Nucleus accumbens (tissue), 56 donors: Measurements from ENCODE around the gene FLOT1.
"Not testable (repeated sequence)": the region's sequence is repeated elsewhere in the genome, so short reads cannot be mapped to it uniquely, and the experiment has no call there.

Source experiments
- DNase-seq, 56 donors: peaks; one replicate each; lab custom pipeline; 2025; lab: John Stamatoyannopoulos, UW

The FLOT1 gene

DNA sequence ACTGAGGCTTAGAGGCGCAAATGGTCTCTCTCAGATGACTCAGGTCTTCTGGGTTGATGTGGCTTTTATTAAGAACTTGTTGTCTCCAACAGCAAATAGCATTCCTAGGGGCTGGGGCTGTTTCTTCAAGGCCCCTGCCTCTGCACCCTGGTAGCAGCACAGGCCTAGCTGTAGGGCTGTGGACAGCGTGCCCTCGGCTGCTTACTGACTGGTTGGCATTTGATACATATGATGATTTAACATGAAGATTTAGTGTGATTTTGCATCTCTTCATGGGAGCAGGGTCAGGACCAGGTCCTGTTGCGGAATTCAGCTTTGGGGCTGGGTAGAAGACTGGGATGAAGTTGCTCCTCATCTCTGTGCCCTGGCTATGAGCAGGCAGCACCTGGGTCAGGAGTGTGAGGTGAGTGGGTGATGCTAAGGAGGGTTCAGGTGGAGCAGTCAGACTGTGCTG is 26.2 kb upstream of the FLOT1 start:
- peak in 1 of 56 donors; percentile 38 for DNase-seq

DNA sequence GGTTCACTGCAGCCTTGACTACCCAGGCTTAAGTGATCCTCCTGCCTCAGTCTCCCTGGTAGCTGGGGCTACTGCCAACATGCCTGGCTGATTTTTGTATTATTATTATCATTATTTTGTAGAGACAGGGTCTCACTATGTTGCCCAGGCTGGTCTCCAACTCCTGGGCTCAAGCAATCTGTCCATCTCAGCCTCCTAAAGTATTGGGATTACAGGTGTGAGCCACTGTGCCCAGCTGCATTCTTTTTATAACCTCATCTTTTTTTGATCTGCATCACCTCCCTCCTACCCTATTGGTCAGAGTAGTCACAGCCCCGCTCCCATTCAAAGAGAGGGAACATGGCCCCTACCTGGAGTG is 25.4 kb upstream of the FLOT1 start:
- DNase-seq: no peak

DNA sequence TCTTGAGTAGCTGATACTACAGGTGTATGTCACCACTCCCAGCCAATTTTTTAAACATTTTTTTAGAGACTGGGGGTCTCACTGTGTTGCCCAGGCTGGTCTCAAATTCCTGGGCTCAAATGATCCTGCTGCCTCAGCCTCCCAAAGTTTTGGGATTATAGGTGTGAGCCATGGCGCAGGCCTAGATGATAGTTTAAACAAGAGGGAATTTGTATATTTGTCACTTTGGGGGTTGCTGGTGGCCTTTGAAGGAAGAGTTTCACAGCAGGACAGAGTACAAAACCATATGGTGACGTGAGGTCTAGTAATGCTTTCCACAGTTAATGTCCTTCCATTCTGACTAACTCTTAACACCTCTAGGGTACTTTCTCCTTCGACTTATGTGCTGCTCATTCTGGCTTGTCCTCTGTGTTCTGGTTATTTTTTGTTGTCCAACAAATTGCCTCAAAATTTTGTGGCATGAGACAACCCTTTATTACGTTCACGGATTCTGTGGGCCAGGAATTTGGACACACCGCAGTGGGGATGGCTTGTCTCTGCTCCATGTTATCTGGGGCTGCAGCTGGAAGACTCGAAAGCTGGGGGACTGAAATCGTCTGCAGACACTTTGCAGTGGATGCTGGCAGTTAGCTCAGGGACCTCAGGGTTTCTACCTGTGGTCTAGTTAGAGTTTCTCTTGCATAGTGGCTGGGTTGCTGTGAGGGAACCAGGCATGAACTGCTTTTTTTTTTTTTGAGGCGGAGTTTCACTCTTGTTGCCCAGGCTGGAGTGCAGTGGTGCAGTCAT is 24.9 kb upstream of the FLOT1 start:
- DNase-seq: no peak

DNA sequence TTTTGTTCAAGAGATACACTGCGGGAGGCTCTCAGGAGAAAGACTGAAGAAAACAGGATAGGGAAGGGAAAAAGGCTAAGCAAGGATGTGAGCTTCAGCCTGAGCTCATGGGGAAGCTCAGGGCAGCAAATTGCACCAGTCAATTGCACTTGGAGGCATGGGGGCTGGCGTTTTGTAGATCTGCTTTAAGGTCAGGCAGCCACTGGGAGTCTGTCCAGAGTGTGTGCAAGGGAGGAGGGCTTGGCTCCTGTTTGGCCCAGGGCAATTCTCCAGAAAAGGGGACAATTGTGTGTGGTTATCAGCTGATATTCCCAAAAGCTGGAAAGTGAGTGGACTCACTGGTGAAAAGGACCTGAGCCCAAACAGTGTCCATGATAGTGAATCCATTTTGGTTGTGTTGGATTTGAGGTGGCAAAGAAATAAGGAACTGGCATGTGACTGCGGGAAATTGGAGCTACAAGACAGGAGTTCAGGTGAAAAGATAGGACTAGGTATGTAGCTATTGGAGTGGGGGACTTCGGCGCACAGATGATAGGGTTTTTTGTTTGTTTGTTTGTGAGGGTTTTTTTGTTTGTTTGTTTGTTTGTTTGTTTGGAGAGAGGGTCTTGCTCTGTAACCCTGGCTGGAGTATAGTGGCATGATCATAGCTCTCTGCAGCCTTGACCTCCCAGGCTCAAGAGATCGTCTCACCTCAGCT is 24.1 kb upstream of the FLOT1 start:
- DNase-seq: no peak

DNA sequence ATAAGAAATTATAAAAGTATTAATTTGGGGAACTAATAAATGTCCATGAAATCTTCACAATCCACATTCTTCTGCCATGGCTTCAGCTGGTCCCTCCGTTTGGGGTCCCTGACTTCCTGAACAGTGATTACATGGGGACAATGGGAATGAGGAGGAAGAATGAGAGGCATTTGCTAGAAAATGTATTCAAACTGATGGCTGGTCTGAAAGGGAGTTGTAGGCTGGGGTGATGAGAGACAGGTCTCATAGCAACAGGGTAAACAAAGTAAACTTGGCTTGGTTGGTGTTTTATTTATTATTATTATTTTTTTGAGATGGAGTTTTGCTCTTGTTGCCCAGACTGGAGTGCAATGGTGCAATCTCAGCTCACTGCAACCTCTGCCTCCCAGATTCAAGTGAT is 23.0 kb upstream of the FLOT1 start:
- not testable (repeated sequence) for DNase-seq

DNA sequence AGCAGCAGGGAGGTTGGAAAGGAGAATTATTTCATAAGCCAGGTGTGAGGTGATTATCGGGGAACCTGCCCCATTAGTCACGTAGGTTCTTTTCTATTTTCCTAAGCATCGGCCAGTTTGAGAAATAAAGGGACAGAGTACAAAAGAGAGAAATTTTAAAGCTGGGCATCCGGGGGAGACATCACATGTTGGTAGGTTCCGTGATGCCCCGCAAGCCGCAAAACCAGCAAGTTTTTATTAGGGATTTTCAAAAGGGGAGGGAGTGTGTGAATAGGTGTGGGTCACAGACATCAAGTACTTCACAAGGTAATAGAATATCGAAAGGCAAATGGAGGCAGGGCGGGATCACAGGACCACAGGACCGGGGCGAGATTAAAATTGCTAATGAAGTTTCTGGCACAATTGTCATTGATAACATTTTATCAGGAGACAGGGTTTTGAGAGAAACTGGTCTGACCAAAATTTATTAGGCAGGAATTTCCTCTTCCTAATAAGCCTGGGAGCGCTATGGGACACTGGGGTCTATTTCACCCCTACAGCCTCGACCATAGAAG is 22.1 kb upstream of the FLOT1 start:
- not testable (repeated sequence) for DNase-seq

DNA sequence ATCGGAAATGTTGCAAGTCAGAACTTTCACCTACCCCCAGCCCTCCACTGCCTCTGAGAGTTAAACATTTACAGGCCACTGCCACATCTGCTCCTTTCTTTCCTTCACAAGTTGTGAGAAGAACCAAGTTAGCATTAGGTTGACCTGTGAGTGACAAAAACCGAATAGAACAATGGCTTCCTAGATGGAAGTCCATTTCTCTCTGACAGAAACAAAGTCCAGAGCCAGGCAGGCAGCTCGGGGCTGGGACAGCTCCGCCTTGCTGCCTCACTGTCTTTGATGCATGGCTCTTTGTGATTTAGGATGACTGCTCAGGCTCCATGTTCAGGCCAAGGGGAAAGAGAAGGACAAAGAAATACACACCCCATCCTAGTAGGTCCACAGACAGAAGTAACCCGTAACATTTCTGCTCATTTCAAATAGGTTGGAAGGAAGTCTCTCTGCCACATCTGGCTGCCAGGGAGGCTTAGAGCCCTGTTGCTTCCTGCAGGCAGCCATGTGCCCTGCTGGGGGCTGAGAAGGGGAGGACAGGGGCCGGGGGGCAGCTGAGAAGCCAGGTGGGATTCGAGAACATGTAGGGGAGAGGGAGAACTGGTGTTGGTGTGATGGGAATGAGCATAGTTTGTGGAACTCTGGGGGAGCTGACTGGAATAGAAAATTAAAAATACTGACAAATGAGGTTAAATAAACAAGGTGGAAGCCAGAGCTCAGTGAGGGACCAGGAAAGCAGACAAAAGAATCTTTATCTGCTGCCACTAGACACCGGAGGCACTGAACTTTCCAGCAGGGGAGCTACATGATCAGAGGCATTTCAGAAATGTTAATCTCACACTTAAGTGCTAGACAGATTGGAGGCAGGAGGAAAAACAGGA is 21.4 kb upstream of the FLOT1 start:
- no peak for DNase-seq

DNA sequence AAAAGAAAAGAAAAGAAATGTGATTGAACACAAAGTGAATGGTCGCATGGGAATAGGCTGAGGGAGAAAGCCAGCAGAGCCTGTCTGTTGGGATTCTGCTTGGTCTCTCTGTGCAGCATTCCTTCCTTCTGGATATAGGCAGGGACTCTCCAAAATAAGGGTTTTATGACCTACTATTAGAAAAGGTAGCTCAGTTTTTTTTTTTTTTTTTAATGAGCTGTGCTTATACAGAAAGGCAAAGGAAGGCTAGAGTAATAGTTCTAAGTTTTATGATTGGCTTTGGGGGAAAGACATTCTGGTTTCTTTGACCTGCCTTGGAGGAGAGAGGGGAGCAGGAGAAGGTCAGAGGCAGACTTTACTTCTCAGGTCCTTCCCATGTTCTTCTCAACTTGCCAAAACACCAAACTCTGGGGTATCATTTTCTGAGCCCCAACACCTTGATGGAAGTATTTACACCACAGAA is 20.7 kb upstream of the FLOT1 start:
- DNase-seq: no peak

DNA sequence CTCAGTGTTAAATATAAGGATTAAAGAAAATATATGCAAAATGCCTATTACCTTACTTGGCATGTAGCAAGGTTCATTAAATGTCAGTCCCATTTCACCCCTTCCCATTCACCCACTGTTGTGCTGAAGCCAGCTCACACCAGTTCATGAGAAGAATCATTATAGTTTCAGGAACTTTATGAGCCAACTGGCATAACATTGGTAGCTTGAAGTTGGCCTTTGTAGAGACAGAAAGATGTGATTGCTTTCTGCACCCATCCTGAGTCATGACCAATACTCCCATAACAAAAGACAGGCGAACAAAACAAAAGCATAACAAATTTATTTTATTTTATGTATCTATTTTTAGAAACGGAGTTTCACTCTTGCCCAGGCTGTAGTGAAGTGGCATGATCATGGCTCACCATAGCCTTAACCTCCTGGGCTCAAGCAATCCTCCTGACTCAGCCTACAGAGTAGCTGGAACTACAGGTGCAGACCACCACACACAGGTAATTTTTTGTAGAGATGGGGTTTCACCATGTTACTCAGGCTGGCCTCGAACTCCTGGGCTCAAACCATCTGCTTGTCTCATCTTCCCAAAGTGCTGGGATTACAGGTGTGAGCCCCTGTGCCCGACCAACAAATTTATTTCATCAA is 19.4 kb upstream of the FLOT1 start:
- no peak for DNase-seq

DNA sequence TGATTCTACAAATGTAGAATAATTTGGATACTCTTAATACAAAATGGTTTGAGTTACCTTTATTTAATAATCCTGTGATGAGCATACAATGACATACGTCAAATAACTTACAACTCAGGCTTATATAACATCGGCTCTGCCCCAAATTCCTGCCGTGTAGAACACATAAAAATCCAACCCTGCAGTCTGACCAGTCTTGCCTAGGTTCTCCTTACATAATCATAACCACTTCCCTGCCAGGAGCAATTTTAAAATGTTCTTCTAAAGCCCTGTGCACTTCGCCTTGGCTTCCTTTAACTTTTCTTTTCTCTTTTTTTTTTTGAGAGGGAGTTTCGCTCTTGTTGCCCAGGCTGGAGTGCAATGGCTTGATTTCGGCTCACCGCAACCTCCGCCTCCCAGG is 18.1 kb upstream of the FLOT1 start:
- no peak for DNase-seq

DNA sequence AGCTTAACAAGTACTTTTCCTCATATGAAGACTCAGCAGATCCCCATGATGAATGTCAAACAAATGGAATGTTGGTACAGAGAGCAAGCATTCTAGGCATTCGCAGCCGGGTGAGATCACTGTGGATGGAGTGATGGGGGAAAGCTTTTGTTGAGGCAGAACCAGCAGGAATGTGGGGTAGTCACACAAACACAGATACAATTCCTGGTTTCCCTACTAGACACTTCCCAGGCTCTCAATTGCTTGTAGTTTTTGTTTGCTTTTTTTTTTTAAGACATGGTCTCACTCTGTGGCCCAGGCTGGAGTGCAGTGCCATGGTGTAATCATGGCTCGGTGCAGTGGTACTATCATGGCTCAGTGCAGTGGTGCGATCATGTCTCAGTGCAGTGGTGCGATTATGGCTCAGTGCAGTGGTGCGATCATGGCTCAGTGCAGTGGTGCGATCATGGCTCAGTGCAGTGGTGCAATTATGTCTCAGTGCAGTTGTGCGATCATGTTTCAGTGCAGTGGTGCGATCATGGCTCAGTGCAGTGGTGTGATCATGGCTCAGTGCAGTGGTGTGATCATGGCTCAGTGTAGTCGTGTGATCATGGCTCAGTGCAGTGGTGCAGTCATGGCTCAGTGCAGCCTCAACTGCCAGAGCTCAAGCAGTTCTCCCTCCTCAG is 17.2 kb upstream of the FLOT1 start:
- no peak for DNase-seq

DNA sequence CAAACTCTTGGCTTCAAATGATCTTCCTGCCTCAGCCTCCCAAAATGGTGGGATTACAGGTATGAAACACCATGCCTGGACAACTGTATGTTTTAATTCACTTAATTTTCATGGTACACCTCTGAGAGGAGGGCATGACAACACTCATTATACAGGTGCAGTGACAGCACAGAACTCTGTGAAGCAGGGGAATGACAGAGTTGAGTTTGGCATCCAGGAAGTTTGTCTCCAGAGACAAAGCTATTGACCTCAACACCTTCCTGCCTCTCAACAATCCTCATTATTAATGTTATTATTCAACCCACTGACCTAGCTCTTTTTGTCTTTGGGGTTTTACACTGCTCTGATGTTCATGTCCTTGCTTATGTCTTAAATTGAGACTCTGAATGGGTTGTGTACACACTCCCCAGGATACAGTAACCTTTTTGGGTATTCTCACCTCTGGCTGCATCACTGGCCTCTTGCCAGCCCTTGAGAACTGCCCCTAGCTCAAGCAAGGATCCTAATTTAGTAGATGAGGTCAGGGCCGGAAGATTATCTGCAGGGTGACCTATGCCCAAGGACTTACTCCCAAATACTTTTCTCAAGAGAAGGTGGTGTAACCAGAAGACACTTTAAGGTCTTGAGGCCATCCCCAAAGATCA is 14.9 kb upstream of the FLOT1 start:
- DNase-seq: no peak

DNA sequence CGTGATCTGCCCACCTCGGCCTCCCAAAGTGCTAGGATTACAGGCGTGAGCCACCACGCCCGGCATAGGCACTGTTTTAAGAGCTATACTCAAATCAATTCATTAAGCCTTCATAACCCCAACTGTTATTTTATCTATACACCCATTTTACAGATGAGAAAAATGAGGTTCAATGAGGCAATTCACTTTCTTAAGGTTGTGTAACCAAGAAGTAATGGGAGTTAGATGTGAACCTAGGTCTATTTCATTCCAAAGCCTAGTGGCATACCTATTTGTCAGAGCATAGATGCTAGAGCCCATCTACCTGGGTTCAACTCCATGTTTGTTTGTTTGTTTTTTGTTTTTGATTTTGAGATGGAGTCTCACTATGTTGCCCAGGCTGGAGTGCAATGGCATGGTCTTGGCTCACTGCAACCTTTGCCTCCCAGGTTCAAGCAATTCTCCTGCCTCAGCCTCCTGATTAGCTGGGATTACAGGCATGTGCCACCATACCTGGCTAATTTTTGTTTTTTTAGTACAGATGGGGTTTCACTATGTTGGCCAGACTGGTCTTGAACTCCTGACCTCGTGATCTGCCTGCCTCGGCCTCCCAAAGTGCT is 14.0 kb upstream of the FLOT1 start:
- DNase-seq: not testable (repeated sequence)

DNA sequence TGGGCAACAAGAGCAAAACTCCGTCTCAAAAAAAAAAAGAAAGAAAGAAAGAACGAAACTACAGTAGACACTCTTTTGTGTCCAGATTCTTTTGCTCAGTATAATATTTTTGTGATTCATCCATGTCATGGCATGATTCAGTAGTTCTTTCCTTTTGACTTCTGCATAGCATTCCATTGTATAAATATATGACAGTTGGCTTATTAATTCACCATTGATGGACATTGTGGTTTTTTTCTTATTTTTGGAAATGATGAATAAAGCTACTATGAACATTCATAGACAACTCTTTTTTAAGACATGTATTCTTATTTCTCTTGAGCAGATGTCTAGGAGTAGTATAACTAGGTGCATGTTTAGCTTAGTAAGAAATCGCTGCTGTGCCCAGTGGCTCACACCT is 12.1 kb upstream of the FLOT1 start:
- no peak for DNase-seq

DNA sequence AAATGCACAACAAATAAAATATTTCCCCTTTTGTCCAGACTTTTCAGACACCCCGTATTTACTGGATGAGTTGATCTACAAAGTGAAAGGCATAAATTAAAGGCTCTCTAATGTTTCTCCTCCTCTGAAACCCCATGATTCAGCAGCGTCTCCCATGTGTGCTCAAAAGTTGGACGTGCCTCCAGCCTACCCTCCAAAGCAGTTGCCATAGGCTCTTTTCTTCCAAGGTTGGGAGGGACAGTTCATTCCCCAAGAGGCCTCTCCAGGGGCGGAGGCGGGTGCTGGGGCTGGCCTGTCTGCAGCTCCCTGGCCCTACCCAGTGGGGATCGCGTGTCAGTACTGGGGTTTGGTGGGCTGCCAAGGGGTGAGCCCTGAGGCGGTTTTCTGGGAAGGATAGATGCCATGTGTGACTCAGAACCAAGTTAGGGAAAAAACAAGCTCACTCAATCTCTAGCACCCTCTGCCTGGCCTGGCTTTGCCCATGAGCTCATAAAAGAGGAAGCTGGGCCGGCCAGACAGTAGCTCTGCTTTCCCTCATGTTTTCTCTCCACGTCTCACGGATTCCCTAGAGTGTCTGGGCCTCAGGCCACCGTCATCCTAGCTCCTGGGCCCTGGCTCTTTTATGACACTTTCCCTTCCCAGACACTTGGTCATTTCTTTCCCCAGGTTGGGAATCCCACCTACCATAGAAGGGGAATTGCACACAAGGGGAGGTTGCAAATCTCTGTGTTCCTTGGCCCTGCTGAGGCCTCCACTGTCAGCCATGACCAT is 9.9 kb upstream of the FLOT1 start:
- peak in 27 of 56 donors; percentile 1 to 69 (median 24) for DNase-seq

DNA sequence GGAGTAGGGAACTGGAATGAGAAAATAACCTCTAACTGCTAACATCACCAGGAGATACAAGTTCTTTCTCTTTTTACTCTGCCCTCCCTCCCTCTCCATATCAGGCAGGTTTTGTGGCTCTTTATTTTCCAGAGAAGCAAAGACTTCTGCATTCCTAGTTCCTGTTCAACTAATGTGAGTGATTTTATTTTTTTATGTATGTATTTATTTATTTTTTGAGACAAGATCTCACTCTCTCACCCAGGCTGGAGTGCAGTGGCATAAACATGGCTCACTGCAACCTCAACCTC is 7.8 kb upstream of the FLOT1 start:
- no peak for DNase-seq

DNA sequence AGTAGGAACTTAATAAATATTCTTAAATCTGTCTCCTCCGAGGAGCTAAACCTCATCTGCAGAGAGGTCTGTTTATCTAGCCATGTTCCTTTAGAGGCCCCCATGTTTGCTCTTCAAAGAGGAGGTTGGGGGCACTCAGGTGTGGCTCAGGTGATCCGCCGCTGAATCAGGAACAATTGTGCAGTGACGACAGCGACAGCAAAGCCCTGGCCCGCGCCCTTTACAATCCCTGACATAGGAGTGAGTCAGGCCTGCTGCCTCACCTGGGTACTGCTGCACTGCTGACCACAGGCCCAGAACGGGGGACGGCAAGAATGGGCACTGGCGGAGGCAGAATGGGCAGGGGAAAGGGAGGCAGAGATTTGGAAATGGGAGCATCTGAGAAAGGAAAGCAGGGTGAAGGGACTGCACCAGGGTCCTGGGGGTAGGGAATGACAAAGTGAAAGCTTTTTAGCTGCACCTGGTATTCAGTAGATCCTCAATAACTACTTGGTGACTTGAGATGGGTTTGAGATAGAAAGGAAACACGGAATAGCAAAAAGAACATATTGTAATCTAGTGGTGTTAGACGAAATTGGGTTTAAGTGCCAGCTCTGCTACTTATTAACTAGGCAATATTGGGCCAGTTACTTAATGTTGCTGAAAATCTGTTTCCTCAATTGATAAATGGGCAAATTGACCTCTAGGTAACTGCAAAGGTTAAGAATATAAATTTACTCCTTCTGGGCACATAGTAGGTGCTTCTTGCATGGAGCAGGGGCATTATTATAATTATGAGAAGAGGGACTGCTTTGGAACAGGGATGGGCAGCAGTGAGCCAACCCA is 7.3 kb upstream of the FLOT1 start:
- no peak for DNase-seq
